Ectodermal cell (in vitro differentiated cells): ENCODE measurements around the gene STPG1.

Experiments used
- H3K27ac ChIP-seq: 2 replicates; pipeline ENCODE4 v1.7.0; 2013; ENCODE audit warnings: mild to moderate bottlenecking, low read depth, low read length; ENCODE audit not compliant: insufficient read depth, poor library complexity, severe bottlenecking
- H3K27me3 ChIP-seq: 2 replicates; pipeline ENCODE4 v1.7.0; 2013; ENCODE audit warnings: mild to moderate bottlenecking, low read length; ENCODE audit not compliant: insufficient read depth, control insufficient read depth, poor library complexity, severe bottlenecking
- H3K36me3 ChIP-seq: one replicate; pipeline ENCODE4 v1.7.0; 2013; ENCODE audit warnings: low read length; ENCODE audit not compliant: control insufficient read depth, insufficient read depth
- H3K4me1 ChIP-seq: one replicate; pipeline ENCODE4 v1.7.0; 2013; ENCODE audit warnings: low read length; ENCODE audit not compliant: control insufficient read depth, insufficient read depth
- H3K4me3 ChIP-seq: 2 replicates; pipeline ENCODE4 v1.7.0; 2013; ENCODE audit warnings: low read depth, low read length, control low read depth; ENCODE audit not compliant: insufficient read depth
- H3K9me3 ChIP-seq: 2 replicates; pipeline ENCODE4 v1.7.0; 2013; ENCODE audit warnings: mild to moderate bottlenecking, low read length, moderate library complexity; ENCODE audit not compliant: control insufficient read depth
- WGBS, 2 experiments: methylation state at CpG; one replicate each; pipeline ENCODE4 v1.1.7; 2013; ENCODE audit warnings: missing lambda C conversion rate in 2 of 2; 5-methylcytosine and 5-hydroxymethylcytosine counted together

STPG1 gene

DNA sequence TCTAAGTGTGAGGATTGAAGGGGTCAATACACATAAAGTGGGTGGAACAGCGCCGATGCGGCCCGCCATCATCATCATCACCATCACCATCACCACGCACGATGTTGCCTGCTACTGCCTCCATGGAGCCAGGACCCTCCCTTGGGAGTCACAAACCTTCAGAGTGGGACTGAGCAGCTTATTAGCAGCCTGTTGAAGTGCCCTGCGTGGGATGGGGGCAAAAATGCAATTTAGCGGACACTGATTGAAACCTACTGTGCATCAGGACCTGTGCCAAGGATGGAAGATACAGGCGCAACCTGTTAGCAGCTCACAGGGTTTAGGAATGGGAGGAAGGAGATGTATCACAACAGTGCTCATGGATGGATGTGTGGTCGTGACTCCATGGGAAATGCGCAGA is 26.7 kb downstream of the STPG1 start:
- peaks cover 1% of the 10 kb centered on the region for H3K36me3 ChIP-seq
- no peak overlapping the region for H3K4me3 ChIP-seq
- H3K9me3 ChIP-seq, result no peaks in the 10 kb centered on the region
- H3K27ac ChIP-seq, result no peak overlapping the region
- no peaks in the 10 kb centered on the region for H3K4me1 ChIP-seq
- WGBS, 2 experiments, result 94 to 95% methylated on average over 11 of the region's 11 CpGs
- H3K27me3 ChIP-seq, result no peaks in the 10 kb centered on the region

DNA sequence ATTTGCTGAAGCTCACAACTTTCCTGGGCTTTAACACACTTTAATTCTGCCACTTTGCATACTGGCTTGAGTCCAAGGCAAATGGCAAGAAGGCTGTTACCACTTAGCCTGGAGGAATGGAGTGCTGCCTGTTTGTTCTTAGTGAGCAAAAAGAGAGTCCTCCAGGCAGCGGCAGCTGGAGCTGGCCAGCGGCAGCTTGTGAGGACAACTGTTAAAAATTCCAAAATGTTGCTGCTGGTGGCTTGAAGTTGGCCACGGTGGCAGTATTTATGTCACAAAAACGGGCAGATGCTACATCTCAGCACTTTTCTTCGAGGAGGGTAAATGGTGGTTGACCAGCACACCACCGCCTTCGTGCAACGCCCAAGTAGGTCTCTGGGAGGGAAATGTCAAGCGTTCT is 27.3 kb downstream of the STPG1 start:
- H3K4me3 ChIP-seq, result no peak overlapping the region
- H3K9me3 ChIP-seq, result no peaks in the 10 kb centered on the region
- 95 to 96% methylated on average over 9 of the region's 9 CpGs for WGBS, 2 experiments
- peaks cover 3% of the 10 kb centered on the region for H3K36me3 ChIP-seq
- H3K4me1 ChIP-seq, result no peaks in the 10 kb centered on the region
- no peak overlapping the region for H3K27ac ChIP-seq
- no peaks in the 10 kb centered on the region for H3K27me3 ChIP-seq

DNA sequence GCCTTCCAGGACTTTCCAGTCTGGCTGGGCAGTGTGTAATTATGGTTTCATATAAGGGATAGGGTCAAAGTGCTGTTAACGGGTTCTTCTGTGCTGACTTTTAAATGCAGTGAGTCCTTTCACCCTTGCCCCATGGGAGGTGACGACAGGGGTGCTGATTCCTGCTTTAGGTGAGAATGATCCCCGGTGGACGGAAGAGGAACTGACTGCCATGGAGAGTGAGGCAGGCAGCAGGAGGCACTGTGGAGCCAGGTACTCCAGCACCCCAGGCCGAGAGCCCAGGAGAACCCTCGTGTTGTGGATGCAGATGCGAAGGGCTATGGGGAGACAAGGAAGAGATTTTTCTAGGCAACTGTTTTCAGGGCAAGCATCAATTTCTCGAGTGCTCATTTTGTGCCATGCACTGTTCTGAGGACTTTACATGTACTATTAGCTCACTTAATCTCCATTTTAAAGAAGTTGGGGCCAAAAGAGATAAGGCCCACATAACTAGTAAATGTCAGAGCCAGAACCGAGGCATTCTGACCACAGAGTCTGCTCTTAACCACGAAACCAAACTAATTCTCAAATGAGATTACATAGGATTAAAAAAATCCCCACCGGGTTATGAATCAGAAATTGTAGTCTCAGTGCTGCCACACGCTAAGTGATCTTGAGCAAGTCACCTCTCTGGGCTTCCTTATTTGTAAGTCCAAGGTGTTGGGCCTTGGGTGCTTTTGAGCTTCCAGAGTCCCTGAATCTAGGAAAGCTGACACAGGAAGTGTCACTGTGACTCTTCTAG is 28.2 kb downstream of the STPG1 start:
- Histone ChIP-seq H3K4me1 (no peaks in the 10 kb centered on the region), H3K4me3 (no peak overlapping the region), H3K27me3 (no peaks in the 10 kb centered on the region), H3K36me3 (peaks cover 3% of the 10 kb centered on the region), H3K9me3 (no peaks in the 10 kb centered on the region), H3K27ac (no peak overlapping the region)
- 86 to 87% methylated on average over 12 of the region's 12 CpGs for WGBS, 2 experiments

DNA sequence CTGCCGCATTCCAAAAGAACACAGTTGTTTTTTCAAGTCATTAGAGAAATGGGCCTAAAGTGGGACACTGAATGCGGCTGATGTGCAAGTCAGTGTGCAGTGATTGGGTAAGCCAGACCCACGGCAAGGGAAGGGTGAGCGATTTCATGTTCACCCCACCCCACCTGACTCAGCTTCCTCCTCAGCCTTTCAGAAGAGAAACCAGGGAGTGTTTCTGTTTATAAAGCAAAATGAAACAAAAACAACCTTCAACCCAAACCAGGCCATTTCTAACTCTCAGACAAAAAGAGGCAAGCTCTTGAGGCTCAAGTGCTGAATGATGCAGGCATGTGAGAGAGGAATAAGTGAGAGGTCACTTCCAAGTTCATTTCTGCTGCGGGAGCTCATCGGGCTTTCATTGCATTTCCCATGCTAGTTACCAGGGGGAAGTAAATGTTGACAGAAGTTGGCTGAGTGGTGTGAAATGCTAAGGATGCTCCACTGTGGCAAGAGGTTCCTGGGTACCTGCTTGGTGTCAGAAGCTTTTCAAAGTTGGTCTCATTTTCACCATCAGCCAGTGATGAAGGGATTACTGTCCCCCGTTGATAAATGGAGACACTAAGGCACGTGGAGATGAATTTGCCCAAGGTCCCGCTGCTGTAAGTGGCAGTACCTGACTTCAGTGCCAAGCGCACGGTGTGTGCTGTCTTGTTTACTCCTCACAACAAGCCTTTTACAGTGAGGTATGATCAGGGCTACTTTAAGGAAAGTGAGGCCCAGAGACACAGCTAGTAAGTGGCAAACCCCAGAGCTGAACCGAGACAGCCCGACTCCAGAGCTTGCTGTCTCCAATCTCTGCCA is 29.1 kb downstream of the STPG1 start:
- peaks cover 3% of the 10 kb centered on the region for H3K36me3 ChIP-seq
- no peaks in the 10 kb centered on the region for H3K4me1 ChIP-seq
- H3K9me3 ChIP-seq, result no peaks in the 10 kb centered on the region
- H3K27me3 ChIP-seq, result no peaks in the 10 kb centered on the region
- 96% methylated on average over 12 to 13 of the region's 13 CpGs for WGBS, 2 experiments
- H3K27ac ChIP-seq, result no peak overlapping the region
- no peak overlapping the region for H3K4me3 ChIP-seq

DNA sequence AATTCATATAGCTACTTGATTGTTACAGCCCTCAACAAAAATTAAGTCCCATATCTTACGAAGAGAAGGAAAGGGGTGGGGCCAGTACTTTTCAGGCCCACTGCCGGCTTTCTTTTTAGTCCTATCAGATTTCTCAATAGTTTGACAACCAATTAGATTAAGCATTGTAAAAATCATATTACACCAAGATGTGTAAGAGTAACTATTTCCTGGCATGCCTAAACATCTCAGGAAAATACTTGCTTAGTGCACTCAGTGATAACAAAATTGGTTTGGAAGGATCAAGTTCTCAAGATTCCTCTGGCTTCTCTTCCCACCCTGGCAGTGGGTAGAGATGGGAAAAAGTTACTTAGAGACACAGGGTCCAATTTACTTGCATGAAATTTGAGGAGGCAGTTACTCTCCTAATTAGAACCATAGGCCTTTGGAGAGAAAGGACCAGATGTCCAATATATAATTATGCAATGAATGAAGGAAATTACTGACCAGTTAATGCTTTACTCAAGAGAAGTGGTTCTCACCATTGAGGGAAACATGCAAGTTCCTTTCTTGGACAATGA is 30.1 kb downstream of the STPG1 start:
- no peaks in the 10 kb centered on the region for H3K4me1 ChIP-seq
- peaks cover 3% of the 10 kb centered on the region for H3K36me3 ChIP-seq
- H3K9me3 ChIP-seq, result no peaks in the 10 kb centered on the region
- H3K27me3 ChIP-seq, result no peaks in the 10 kb centered on the region
- H3K27ac ChIP-seq, result no peak overlapping the region
- no peak overlapping the region for H3K4me3 ChIP-seq
- WGBS, 2 experiments, result 94 to 95% methylated on average over 1 to 2 of the region's 2 CpGs

DNA sequence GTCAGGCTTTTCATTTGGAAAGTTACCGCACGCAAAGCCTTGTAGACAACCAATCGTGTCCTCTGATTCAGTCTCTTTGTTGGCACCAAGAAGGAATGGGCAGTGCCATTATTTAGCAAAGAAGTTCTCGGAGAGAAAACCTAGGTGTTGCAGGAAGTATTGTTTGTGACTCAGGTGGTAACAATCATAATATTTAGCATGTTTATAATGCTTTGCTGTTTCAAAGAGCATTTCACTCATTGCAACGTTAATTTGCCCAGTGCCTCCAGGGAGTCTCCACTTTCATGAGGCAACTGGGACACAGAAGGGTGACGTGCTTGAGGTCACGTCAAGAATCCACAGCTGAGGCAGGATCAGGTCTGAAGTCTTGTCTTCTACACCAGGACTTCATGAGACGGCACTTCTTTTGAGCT is 31.4 kb downstream of the STPG1 start:
- Histone ChIP-seq H3K9me3 (no peaks in the 10 kb centered on the region), H3K27ac (no peak overlapping the region), H3K36me3 (peaks cover 3% of the 10 kb centered on the region), H3K4me3 (no peak overlapping the region), H3K27me3 (no peaks in the 10 kb centered on the region), H3K4me1 (no peaks in the 10 kb centered on the region)
- 96% methylated on average over 8 of the region's 8 CpGs for WGBS, 2 experiments

DNA sequence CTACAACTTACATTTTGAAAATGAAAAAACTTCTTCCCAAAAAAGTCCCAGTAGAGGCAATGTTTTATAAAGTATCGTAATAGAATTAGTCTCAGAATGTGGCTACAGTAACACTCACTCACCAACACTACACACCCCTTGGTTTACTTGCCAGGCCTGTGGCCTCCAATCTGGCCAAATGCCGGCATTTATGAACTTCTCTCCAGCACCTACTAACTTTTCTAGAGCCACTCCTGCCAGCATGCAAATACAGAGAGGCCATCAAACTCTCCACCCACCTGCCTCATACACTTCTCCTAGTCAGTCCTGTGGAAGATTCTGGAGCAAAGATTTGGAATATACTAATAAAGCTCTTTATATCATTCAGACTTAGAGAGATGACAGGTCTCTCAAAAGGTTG is 32.3 kb downstream of the STPG1 start:
- no peaks in the 10 kb centered on the region for H3K9me3 ChIP-seq
- no peak overlapping the region for H3K27ac ChIP-seq
- WGBS, 2 experiments, result 87 to 98% methylated on average over 1 to 2 of the region's 2 CpGs
- H3K4me1 ChIP-seq, result no peaks in the 10 kb centered on the region
- no peak overlapping the region for H3K4me3 ChIP-seq
- H3K36me3 ChIP-seq, result peaks cover 3% of the 10 kb centered on the region
- H3K27me3 ChIP-seq, result no peaks in the 10 kb centered on the region

DNA sequence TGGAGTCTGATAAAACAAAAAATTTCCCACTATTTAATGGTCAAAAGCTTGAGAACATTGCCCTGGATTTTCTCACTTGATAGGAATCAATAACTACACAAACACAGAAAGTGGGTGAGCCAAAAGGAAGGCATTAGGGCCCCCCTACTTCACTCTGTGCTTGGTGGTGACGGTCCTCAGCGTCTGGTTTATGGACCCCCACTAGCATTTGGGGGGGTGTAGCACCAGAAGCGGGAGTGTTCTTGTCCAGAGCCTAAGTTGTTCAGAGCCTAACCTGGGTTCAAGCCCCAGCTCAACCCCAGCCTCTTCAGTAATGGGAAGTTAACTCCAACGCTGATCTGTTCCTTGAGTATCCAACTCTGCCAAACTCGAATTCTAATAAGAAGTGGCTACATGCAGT is 33.1 kb downstream of the STPG1 start:
- no peak overlapping the region for H3K27ac ChIP-seq
- H3K4me1 ChIP-seq, result peaks cover 4% of the 10 kb centered on the region
- H3K36me3 ChIP-seq, result peaks cover 3% of the 10 kb centered on the region
- no peaks in the 10 kb centered on the region for H3K27me3 ChIP-seq
- 94 to 96% methylated on average over 5 of the region's 5 CpGs for WGBS, 2 experiments
- H3K4me3 ChIP-seq, result no peak overlapping the region
- no peaks in the 10 kb centered on the region for H3K9me3 ChIP-seq

DNA sequence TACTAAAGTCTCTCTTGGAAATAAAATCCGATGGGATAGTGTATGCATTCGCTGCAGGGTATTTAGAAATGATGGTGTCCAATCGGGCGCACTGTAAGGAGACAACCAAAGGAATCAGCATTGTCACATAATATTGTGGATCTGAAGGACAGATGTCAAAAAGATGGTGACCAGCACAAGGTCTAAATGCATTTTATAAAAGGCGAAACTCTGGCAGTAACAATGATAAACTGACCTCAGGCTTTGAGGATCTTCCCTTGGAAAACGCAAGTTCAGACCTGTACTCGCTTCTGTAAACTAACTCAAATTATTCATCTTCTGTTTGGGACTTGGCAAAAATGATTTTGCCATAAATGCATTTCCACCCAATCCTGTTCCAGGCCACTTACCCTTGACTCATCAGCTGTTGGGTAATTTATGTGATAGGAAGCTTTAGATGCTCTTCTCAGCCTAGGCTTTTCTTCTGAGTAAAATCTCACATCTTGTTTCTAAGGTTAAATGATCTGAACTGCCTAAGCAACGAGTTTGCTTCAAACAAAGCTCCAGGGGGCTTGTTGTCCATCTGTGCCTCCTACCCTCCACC is 33.8 kb downstream of the STPG1 start:
- Histone ChIP-seq H3K4me1 (peaks cover 7% of the 10 kb centered on the region), H3K9me3 (no peaks in the 10 kb centered on the region), H3K36me3 (peaks cover 3% of the 10 kb centered on the region), H3K27ac (no peak overlapping the region), H3K27me3 (no peaks in the 10 kb centered on the region), H3K4me3 (no peak overlapping the region)
- 89 to 93% methylated on average over 8 of the region's 8 CpGs for WGBS, 2 experiments
